Uterus (tissue), 4 donors: ENCODE measurements around the gene PRSS33. TPM values are rescaled to one million over a fixed set of nuclear protein-coding genes. Genes with fewer than 3 reads are reported as not detected.

Experiments
- DNase-seq, 2 donors: peaks; one replicate each; pipeline ENCODE4 v3.0.0-alpha.2; 2019 to 2020
- H3K27ac ChIP-seq, 2 donors: fragments of 200-600 bp; sonication (generic); 1 replicate in 1 of 2; 2 replicates in 1 of 2; pipeline ENCODE4 v1.5.1; 2016 to 2018
- H3K27me3 ChIP-seq, 2 donors: fragments of 200-600 bp; sonication (generic); one replicate each; pipeline ENCODE4 v1.5.1; 2018 to 2019; ENCODE audit warnings: control low read depth in 1 of 2
- H3K36me3 ChIP-seq, 2 donors: fragments of 200-600 bp; sonication (generic); one replicate each; pipeline ENCODE4 v1.5.1; 2019; ENCODE audit warnings: control low read depth in 1 of 2
- H3K4me1 ChIP-seq, 2 donors: fragments of 200-600 bp; sonication (generic); one replicate each; pipeline ENCODE4 v1.5.1; 2018 to 2019; ENCODE audit warnings: control low read depth in 1 of 2
- H3K4me3 ChIP-seq, 2 donors: fragments of 200-600 bp; sonication (generic); 1 replicate in 1 of 2; 2 replicates in 1 of 2; pipeline ENCODE4 v1.5.1; 2018 to 2019; ENCODE audit warnings: mild to moderate bottlenecking in 1 of 2
- H3K9me3 ChIP-seq, 2 donors: fragments of 200-600 bp; sonication (generic); one replicate each; pipeline ENCODE4 v1.5.1; 2019; ENCODE audit warnings: control low read depth in 1 of 2
- CTCF ChIP-seq, 4 experiments: fragments of 200-600 bp in 2 of 4; fragments of 450-650 bp in 2 of 4; sonication (generic) in 2 of 4; IDR thresholded peaks; one replicate each; pipeline ENCODE4 v1.5.1; 2016 to 2019; ENCODE audit warnings: antibody characterized with exemption in 4 of 4, mild to moderate bottlenecking in 2 of 4, moderate library complexity in 1 of 4
- POLR2A ChIP-seq, 2 donors: fragments of 450-650 bp; IDR thresholded peaks; one replicate each; pipeline ENCODE4 v1.6.1; 2016; ENCODE audit warnings: antibody characterized with exemption in 2 of 2, mild to moderate bottlenecking in 1 of 2, moderate library complexity in 1 of 2
- intact Hi-C: fragments of 100-400 bp; cut with DNase I; formaldehyde crosslinking; loops from one replicate; pipeline ENCODE4 v1.15.1; 2023; ENCODE audit warnings: low total_unique reads
- total RNA-seq, 4 donors: library from RNA; depleted of rRNA in 3 of 4; stranded (reverse); fragments of >200 nt in 3 of 4; gene quantifications; one replicate each; pipeline versions ENCODE4 v1.1.0 to v1.2.4, GENCODE V29; 2014 to 2023
- donor health status: DM: yes; HTN: yes; CAD: no.

PRSS33 gene
- total RNA-seq, 4 donors from 2014 or later: 0.21 TPM; not detected in 3

- no peaks in the 10 kb centered on the region for H3K9me3 ChIP-seq
- DNase-seq: no peak
- H3K27me3 ChIP-seq: no peaks in the 10 kb centered on the region
- no peaks in the 10 kb centered on the region for H3K36me3 ChIP-seq
- H3K4me3 ChIP-seq: no peak overlapping the region
- no peak overlapping the region for H3K27ac ChIP-seq
- no peak for TF ChIP-seq CTCF (IDR thresholded peaks at IDR 0.05)
- no peak for TF ChIP-seq POLR2A (IDR thresholded peaks at IDR 0.05)
- H3K4me1 ChIP-seq: no peaks in the 10 kb centered on the region
- intact Hi-C loops: no loop called here
These were observed 8.2 kb upstream of the PRSS33 start for GRCh38 chr16:2795395-2796143.

GRCh38 chr16:2792940-2793339, 5.6 kb upstream of the PRSS33 start:
- no peak for TF ChIP-seq CTCF (IDR thresholded peaks at IDR 0.05)
- TF ChIP-seq POLR2A (IDR thresholded peaks at IDR 0.05): no peak
- intact Hi-C loops: no loop called here
- H3K4me1 ChIP-seq: no peaks in the 10 kb centered on the region
- no peak overlapping the region for H3K27ac ChIP-seq
- H3K4me3 ChIP-seq: no peak overlapping the region
- peaks cover 0 to 4% of the 10 kb centered on the region in 2 donors for H3K27me3 ChIP-seq
- no peaks in the 10 kb centered on the region for H3K9me3 ChIP-seq
- DNase-seq: no peak
- no peaks in the 10 kb centered on the region for H3K36me3 ChIP-seq

- no peaks in the 10 kb centered on the region for H3K9me3 ChIP-seq
- TF ChIP-seq POLR2A (IDR thresholded peaks at IDR 0.05) (no peak), CTCF (IDR thresholded peaks at IDR 0.05) (no peak)
- no peak overlapping the region for H3K4me3 ChIP-seq
- intact Hi-C loops: no loop called here
- no peaks in the 10 kb centered on the region for H3K36me3 ChIP-seq
- no peaks in the 10 kb centered on the region for H3K4me1 ChIP-seq
- H3K27me3 ChIP-seq: peaks cover 0 to 14% of the 10 kb centered on the region in 2 donors
- no peak overlapping the region for H3K27ac ChIP-seq
- DNase-seq: no peak
These were observed 3.8 kb upstream of the PRSS33 start for GRCh38 chr16:2791174-2791573.

DNA sequence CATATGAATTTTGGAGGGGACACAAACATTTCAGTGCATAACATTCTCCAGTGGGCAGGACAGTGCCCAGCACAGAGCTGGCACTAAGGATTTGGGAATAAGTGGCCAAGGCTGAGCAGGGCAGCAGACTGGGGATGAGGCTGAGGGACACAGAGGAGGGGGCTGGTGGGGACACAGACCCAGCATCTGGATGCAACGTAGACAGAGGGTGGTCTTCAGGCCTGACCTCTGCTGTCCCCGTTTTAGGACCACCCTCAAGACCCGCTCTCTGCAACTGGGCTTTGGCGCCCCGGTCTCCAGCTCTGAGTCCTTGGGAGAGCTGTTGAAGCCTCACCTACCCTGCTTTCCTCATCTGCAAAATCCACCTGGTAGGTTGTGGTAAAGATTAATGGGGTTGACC, 3.3 kb upstream of the PRSS33 start:
- DNase-seq: no peak
- TF ChIP-seq POLR2A (IDR thresholded peaks at IDR 0.05) (no peak), CTCF (IDR thresholded peaks at IDR 0.05) (no peak)
- peaks cover 3 to 20% of the 10 kb centered on the region in 2 donors for H3K27me3 ChIP-seq
- H3K4me3 ChIP-seq: no peak overlapping the region
- no peak overlapping the region for H3K27ac ChIP-seq
- intact Hi-C loops: no loop called here
- H3K36me3 ChIP-seq: no peaks in the 10 kb centered on the region
- H3K4me1 ChIP-seq: no peaks in the 10 kb centered on the region
- H3K9me3 ChIP-seq: no peaks in the 10 kb centered on the region

- no peaks in the 10 kb centered on the region for H3K9me3 ChIP-seq
- H3K36me3 ChIP-seq: no peaks in the 10 kb centered on the region
- no peak for TF ChIP-seq POLR2A (IDR thresholded peaks at IDR 0.05)
- TF ChIP-seq CTCF (IDR thresholded peaks at IDR 0.05): no peak
- DNase-seq: no peak
- H3K4me1 ChIP-seq: no peaks in the 10 kb centered on the region
- intact Hi-C loops: no loop called here
- no peak overlapping the region for H3K4me3 ChIP-seq
- H3K27me3 ChIP-seq: peaks cover 6 to 22% of the 10 kb centered on the region in 2 donors
- no peak overlapping the region for H3K27ac ChIP-seq
These were observed 601 bp upstream of the PRSS33 start for GRCh38 chr16:2787961-2788360.
